Amygdala (tissue), 56 donors: Measurements from ENCODE around the gene MACC1.

Experiments used
- DNase-seq, 56 donors: peaks; one replicate each; lab custom pipeline; 2025; lab: John Stamatoyannopoulos, UW

The MACC1 gene

GRCh38 chr7:20217193-20217948, at the start of gene MACC1:
MACC1 (minus strand) TSS chr7:20217384; CDS start chr7:20161862, 55,522 bp downstream.
- DNase-seq: peak in 1 of 56 donors; percentile 7

DNA sequence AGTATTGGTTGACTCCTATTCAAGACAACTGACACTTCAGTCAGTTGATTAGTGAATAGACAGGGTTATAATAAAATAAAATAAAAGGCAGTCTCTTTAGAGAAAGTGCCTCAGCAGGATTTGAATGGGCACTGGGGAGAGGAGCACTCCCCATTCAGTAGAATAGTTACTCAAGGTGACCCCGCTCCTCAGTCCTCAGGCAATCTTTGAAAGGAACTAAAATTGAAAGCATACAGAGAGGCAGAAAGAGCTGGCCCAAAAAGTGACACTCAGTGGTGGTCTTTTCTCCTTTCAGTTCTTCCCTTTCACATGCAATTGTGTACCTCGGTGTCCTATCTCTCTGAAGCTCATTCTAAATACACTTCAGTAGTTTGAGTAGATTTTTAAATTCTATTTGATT, 47.4 kb upstream of the MACC1 start:
- DNase-seq: no peak

DNA sequence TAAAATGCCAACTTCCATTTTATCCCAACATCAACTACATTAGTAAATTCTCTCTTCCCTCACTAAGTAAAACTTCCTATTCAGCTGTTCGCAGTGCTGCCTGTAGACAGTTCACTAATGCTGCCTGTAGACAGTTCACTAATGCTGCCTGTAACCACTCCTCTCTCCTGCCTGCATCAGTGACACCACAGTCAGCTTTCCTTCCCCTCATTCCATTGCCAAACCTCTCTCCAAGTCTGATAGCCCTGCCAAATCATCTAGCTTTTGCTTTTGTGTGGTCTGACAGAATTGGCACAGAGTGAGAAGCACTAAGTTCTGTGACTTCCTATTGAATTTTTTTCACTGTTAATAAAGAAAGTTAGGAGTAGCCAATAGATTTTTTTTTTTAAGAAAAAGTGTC, 43.0 kb upstream of the MACC1 start:
- DNase-seq: no peak

DNA sequence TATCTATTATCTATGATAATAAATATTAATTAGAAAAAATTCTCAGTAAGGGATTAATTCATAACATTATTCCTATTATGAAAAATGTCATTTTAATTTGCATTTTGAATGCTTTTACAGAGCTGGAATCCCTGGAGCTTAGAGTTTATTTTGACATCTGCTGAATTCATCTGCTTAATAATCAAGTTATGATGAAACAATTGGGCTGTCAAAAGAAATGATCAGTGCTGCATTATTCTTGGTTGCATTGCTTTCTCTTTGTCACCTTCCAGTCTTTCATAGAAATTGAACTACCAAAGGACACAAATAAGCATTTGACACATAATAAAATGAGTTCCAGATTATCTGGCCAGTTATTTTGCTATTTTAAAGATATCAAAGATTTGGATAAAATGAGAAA, 40.0 kb upstream of the MACC1 start:
- no peak for DNase-seq

GRCh38 chr7:20249920-20250319, 32.7 kb upstream of the MACC1 start:
- DNase-seq: no peak

- DNase-seq: no peak
Observed at GRCh38 chr7:20249376-20249775, 32.2 kb upstream of the MACC1 start.

DNA sequence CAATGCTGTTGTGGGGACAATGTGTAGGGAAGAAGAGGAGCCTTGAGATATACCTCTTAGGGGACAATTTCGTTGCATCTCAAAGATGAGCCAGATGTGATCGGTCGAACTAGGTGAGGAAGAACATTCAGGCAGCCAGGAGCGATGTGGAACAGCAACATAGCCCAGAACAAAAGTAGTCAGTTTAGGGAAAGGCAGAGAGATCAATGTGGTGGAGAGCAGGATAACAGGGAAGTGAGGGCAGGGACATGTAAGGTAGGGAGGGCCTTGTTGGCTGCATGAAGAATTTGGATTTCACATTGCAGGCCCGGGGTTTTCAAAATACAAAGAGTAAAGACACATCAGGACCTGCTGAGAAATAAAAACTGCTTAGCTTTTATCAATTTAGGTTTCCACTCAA, 29.1 kb upstream of the MACC1 start:
- no peak for DNase-seq

- DNase-seq: no peak
Observed at GRCh38 chr7:20244334-20245120, 27.3 kb upstream of the MACC1 start.

DNA sequence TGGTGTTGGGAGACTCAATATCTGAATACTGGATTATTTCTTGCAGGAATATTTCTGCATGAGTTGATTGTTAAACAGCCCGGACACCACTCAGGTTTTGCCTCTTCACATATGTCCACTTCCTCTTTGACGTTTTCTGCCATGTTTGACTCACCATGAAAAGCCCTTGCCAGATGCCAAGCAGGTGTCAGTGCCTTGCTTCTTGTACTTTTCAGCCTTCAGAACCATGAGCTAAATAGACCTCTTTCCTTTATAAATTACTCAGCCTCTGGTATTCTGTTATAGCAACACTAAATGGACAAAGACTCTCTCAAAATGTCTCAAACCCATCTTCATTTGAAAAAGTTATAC, 24.7 kb upstream of the MACC1 start:
- no peak for DNase-seq

DNA sequence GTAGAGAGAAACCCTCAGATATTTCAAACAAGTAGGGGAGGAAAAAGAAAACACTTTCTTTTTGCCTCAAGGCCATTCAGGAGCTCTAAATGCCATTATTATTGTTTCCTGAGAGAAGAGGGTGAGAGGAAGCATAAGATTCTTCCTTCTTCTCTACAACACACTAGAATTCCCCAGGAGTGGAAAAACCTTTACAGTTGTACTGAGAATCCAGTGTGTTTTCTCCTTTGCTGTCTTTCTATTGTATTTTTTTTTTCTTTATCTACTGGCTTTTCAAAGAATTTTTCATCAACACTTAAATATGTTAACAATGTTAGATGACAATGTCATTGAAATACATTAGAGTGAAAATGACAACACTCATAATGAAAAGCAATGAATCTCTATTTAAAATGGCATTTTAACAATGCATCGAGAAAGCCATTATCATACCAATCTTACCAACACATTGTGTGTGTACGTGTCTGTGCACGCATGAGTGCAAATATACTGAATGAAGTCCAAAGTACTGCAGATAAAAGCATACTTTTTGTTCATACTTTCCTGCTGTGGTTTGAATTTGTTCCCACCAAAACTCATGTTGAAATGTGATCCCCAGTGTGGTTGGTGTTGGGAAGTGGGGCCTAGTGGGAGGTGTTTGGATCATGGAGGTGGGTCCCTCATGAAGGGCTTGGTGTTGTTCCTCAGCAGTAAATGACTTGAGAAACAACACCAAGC, 24.2 kb upstream of the MACC1 start:
- DNase-seq: no peak

DNA sequence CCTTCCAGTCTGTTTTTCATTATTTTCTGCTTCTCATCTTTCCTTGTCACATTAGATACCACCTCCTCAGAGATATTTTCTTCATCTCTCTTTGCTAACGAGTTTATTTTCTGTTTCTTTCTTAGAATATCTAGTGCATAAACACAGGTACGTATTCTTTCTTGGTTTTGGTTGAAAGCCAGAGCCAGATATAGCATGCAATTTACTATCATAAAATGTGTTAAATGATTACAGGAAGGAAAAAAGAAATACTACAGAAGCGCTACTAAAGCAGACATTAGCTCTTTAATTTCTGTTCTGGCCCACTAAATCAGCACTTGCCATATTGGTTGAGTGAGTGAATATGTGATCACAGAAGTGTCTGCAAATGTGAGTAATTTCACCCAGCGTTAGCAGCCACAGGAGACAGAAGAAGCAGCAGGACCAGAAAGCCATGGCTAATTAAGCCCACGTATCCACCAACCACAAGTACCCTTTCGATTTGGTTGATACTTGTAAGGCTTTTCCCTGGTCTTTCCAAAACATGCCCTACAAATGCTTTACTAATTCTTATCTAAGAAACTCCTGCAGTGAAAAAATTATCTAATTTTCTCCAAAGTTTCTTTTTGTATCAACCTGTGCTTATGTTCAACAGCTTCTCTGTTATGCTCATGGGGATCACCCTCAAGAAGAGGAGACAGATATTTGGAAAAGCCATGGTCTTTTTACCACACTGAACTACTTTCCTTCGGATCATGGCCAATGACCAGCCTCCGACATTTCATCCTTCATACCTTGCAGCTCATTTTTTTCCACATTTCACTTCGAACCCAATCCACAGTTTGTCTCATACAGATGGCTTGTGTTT, 23.1 kb upstream of the MACC1 start:
- no peak for DNase-seq

GRCh38 chr7:20238754-20239324, 21.7 kb upstream of the MACC1 start:
- no peak for DNase-seq

- DNase-seq: no peak
Observed at GRCh38 chr7:20238194-20238753, 21.1 kb upstream of the MACC1 start.

DNA sequence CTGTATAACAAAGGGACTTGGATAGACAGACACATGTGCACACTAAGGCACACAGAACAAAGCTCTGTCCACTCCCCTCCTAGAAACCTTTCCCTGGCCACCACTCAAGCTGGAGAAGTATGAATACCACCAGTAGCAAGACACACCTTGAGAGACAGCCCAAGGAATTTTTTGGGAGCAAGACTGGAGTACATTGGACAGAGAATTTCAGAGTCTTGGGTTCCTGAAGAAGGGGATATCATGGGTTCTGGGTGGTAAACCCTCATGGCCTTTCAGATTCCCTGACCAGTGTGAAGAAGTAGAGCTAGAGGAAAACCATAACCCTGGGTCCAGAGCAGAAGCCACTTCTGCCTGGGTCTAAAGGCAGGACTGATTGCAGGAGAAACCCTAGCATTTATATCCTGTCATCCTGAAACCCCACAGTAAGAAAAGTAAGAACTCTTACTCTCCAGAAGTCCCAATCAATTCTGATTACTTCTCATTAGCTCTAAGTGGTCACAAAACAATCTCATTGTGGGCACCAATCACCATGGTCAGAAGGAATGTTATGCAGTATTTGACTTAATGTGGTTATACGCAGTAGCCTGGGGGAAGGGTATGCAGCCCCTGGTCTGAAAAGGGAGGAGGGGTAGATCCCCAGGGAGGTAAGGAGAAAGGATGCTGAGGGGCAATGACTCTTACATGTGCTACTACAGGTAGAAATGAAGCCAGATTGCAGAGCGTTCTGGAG, 20.4 kb upstream of the MACC1 start:
- DNase-seq: no peak

DNA sequence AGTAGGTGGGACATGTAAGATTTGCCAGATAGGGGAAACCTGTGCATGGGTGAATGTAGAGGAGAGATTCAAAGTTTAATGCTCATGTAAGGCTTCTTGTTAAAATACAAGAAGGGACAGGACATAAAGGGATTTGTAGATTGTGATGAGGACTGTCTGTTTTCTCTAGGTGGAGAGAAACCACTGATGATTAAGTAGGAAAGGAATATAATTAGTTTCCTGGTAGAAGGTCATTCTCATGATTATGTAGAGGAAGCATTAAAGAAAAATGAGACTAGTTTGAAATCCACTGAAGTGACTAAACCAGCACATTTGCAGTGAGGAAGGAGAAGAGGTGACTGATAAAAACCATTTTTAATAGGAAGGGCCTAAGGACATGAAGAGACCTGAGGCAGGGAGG, 19.6 kb upstream of the MACC1 start:
- no peak for DNase-seq

DNA sequence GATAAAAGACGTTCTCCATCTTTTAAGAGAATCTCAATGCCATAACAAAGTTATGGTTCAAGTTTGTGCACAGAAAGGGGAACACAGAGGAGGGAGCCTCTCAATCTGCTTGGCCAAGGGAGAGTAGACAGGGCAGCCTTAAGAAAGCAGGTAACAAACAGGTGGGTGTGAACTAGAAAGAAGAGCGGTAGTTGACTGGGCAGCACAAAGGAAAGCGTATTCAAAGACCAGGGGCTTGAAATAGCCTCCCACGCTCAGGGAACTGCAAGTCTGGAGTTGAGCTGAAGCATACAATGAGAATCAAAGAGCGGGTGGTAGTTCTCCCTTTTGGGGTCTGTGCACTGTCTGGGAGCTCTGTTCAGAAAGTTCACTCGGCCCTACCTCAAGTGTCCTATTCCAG, 18.9 kb upstream of the MACC1 start:
- DNase-seq: no peak

DNA sequence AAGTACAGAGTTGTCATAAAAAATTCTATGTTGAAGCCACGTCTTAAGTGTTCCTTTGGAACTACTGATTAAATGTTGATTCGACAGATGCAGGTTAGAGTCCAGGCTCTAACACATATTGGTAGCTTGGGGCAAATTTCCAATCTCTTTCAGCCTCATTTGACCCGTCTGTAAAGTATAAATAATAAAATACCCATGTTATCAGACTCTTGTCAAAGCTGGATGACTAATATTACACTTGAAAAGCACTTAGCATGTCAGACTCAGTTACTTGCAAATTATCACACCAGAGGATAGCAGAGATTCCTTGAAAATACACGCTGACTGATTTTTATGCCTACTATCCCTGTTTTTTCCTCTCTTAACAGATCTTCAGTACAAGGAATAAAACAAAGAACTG, 18.1 kb upstream of the MACC1 start:
- DNase-seq: no peak

DNA sequence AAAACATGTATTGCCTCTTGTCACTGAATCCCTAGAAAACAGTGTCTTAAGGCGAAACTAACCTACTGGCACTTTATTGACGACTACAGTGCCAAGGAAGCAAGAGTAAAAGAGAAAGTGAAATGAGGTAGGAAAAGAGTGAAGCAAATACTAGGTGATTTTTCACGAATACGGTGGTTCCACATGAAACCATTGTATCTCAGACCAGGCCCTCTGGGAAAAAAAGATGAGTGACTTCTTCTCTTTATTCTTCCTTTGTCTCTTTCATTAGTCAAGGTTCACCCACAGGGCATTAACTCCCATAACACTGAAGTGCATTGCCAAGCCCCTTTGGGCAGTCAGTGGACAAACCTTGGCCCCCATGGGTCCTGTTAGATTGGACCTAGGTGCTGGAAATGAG, 16.2 kb upstream of the MACC1 start:
- no peak for DNase-seq

GRCh38 chr7:20232848-20233247, 15.7 kb upstream of the MACC1 start:
- DNase-seq: no peak
